NCI-H2227 treated with DMSO at 0.1 percent for 48 hours (cell line): ENCODE measurements around the gene REL.
A peak's percentile ranks its signal among the peaks of the same experiment; 100 is the strongest.
"Not testable (repeated sequence)": the region's sequence is repeated elsewhere in the genome, so short reads cannot be mapped to it uniquely, and the experiment has no call there.

Experiments
- DNase-seq: peaks from one replicate; lab custom pipeline; 2025; lab: John Stamatoyannopoulos, UW

REL gene

DNA sequence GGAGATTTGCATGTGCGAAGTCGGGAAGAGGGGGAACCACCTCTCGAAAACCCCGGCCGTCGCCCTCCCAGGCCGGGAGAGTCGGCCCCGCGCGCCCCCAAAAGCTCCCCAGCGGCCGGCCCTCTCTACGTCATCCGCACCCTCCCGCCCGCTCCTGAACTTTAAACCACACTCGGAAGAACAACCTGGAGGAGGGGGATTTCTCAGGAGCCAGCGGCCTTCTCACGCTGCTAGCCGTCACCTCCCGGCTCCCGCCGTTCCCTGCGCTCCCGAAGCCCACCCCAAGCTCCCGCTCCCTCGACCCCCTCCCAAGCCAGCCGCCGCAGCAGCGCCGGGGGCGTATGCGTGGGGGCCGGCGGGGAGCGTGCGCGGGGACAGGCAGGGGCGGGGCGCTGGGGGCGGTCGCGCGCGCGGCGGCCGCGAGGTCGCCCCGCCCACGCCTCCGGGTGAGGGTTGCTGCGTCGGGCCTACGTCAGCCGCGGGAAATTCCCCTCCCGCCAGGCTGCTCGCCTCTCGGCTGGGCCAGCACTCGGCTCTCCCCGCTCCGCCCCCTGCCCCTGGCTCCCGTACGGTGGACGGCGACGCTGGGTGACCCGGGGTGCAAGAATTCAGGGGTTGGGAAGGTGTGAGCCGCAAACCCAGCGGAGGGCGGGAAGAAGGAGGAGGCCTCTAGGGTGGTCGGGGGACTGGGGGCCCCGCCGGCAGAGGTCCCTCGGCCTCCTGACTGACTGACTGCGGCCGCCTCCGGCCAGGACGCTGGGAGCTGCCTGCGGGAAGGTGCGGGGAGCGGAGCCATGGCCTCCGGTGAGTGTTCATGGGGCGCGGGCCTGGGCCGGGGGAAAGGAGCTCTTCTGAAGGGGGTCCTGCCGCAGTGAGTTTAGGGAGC, at the start of gene REL:
REL (plus strand) TSS at position 528 of the 886 bp plus-strand sequence; CDS start at position 795, 267 bp downstream.
- DNase-seq = peak; percentile 60

DNA sequence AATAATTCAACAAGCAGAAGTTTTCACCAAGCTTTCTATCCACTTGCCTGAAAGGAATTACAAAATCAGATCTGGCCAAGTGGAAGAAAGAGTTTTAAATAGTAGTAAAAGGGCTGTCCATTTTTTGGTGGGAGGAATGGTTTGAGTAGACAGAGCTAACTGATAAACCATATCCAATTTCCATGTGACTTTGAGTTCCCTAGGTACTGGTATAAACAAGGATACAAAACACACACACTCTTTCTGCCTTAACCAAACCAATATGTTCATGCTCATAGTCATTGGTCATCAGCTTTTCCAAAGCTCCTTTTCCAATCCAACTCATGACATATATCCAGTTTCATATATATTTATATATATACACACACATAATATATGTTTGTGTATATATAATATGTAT, 49.5 kb upstream of the REL start:
- no peak for DNase-seq

DNA sequence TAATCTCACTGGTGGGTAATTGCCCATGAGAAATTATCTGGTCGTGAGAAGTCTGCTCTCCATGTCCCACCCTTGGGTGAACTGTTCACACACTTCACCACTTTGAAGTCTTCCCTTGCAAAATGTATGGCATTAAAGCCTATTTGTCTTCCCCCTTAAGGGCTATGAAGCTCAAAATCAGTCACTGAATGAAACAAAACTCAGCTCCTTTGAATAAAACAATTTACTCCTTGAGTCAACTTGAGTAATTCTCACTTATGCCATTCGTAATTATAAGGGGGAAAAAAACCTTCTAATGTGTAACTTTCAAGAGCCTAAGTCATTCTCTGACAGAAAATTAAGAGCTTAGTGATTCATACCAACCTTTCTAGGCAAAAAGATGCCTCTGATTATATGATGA, 48.8 kb upstream of the REL start:
- no peak for DNase-seq

DNA sequence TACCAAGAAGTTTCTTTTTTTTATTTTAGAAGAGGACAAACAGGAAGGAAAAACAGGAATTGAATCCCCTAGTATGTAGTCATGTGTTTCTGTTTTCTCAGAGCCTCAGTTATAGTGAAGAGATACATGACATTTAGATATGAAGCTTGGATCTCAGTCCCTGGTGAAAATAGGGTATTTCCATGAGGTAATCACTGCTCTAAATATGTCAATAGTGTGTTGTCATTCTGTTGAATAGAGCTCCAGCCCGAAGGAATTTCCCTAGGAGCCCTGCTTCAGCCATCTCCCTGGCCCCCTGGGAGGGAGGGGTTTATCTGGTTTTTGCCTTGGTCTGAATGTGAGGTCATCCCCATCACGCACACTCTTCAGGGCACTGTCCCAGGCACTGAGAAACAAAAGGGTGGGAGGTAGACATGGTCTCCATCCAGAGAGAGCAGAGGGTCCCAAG, 47.1 kb upstream of the REL start:
- DNase-seq = no peak

DNA sequence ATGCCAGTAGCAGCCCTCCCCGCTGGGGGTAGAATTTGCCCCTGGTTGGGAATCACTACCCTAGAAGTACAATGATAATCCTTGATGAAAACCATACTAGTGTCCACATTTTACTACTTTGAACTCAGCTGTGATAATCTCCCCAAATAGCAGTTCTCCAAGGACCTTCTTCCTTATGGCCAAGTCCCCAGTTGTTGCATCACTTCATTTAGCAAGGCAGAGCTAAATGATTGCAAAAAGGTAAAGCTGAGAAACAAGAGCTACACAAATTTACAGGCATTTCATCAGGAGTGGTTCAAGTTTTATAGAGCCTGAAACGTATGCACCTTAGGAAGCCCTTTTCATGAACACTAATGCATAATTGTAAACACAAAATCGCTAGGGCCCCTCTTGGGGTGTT, 44.9 kb upstream of the REL start:
- no peak for DNase-seq

DNA sequence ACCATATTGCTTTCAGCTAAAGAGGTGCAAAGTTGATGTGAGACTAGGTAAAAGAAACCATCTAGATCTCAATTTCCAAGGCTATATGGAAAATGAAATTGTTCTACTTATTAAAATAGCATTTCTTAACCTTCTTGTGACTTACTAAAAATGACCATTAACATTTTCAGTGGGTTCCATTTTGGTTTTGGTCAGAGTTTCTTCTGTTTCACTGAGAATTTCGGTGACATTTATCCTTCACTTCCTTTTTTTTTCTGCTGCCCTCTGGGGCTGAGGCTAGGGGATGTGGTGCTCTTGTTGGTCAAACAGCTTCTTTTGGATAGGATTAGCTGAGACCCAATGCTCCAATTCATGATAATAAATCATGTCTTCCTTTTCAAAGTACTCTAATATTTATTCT, 44.3 kb upstream of the REL start:
- no peak for DNase-seq

DNA sequence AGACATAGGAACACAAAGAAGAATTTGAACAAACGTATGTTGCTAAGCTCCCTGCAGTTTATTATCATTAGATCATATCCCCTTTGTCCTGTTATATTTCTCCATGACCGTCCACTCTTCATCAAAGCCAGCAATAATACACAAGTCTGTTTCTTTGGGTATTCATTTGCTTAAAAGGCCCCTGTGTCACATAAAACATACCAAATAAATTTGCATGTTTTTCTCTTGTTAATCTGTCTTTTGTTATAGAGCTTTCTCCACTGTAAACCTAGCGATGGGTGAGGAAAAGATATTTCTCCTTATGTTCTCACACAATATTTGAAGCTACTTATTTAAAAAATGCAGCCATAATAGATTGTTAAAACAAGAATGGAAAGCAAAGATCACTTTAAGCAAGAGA, 42.9 kb upstream of the REL start:
- no peak for DNase-seq

DNA sequence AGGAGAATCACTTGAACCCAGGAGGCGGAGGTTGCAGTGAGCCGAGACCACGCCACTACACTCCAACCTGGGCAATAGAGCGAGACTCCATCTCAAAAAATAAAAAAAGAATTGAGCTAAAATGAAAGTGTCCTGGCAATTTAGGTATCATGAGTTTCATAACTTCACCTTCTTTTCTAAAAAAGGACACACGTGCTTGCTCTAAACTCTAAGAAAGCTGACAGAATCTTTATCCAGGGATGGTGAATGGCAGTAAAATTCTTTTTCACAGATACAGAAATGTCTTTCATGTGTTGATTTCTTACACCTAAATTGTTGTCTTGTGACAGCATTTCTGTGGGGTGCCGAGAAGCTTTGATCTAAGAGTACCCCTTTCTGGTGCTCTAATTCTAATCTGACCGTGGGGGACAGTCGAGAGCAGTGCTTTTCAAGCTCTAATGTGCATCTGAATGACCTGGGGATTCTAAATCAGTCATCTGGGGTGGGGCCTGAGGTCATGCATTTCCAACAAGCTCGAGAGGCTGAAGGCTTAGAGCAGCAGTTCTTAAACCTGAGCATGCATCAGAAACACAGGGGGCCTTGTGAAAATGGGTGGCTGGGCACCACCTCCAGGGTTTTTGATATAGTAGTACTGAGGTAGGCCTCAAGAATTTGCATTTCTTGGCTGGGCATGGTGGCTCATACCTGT, 42.1 kb upstream of the REL start:
- no peak for DNase-seq

DNA sequence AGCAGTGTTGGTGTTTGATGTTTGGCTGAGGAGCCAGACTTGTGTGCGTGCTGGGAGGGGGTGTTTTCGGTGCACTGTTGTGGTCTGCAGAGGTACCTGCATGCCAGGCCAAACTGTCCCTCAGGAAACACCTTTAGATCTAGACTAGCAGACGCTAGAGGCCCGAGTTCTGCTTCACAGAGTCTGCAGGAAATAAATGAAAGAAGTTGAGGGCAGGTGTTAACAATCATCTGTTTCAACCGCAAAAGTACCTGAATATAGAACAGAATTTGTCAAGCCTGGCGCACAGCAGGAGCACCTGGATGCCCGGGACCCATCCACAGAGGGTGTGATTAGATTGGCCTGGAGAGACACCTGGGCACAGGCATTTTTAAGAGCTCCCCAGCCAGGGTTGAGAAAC, 40.5 kb upstream of the REL start:
- DNase-seq = no peak

DNA sequence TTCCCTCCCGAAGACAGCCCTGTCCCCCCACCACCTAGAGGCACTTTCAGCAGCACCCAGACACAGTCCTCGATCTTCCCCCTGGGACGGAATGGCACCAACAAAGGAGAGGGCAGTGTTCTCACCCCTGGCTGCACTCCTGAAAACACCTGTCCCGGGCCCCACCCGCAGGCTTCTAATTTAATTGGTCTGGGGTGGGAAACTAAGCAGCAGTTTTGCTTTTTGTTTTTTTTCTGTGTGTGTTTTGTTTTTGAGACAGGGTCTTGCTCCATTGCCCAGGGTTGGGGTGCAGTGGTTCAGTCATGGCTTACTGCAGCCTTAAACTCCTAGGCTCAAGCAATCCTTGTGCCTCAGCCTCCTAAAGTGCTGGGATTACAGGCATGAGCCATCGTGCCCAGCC, 38.4 kb upstream of the REL start:
- no peak for DNase-seq

DNA sequence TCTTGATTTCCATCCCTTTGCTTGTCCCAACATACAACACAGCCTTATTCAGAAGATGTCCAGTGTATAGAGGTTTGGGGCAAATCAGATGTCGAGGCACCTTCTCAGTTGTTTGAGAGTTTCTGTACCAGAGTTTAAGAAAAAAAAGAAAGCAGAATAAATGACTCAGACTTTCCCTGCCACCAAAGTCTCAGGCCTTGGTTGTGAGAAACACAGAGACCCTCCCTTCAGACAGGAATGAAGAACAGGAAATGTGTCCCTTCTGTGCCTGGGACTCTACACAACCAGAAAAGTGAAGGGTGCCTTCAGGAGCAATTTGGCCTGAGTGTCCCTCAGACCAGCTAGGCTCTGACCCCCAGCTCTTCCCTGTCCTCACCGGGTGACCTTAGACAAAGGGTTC, 37.3 kb upstream of the REL start:
- no peak for DNase-seq

DNA sequence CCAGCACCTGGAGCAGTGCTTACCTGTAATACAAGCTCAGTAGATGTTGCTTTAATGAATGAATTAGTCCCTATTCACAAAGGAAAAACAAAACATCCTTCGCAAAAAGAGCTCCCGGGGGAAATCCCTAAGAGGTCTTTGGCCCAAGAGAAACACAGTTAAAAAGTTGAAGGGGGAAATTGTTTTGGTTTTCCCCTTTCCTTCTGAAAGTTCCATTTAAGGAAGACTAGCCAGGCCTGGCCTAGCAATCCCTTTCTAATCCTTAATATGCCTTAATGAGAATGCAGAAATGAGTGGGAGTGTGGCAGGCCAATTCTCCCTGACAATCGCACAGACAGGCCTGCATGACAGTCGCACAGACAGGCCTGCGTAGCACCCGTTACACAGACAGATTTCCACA, 33.5 kb upstream of the REL start:
- no peak for DNase-seq

DNA sequence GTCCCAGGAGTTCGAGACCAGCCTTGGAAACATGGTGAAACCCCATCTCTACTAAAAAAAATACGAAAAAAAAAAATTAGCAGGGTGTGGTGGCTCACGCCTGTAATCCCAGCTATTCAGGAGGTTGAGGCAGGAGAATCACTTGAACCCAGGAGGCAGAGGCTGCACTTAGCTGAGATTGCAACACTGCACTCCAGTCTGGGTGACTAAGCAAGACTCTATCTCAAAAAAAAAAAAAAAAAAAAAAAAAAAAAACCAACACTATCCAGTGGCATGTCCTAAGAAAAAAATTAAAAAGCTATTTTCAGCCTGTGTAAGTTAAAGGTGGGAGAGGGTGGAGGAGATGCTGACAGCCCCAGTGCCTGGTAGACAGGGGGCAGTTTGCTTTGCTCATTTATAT, 32.2 kb upstream of the REL start:
- no peak for DNase-seq

DNA sequence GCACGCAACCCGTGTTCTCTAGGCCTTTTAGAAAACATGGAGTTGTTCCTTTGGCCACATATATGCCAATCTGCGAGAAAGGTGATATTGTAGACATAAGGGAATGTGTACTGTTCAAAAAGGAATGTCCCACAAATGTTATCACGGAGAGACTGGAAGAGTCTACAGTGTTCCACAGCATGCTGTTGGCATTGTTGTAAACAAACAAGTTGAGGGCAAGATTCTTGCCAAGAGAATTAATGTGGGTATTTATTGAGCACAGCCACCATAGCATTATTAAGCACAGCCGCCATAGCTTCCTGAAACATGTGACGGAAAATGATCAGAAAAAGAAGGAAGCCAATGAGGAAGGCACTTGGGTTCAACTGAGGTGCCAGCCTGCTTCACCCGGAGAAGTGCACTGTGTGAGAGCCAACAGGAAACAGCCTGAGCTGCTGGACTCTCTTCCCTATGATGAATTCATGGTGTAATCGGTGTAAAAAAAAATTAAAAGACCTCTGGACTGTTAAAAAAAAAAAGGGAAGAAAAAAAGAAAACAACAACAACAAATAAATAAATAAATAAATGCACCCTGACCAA, 29.0 kb upstream of the REL start:
- no peak for DNase-seq

DNA sequence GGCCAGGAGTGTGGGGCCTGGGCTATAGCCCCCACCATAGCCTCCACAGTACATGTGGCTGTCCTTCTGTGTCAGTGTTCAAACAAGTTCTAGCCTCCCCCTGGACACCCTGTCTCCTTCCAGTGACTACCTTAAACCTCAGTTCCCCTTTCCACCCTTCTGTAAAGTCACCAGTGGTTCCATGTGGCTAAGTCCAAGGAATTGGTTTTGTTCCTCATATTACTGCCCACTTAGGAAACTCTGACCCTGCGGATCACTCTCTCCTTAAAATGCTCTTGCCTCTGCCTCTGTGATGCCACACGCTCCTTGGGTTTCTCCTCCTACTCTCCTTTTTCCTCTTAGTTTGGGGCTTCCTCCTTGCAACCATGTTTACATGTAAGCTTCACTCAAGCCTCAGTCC, 27.8 kb upstream of the REL start:
- no peak for DNase-seq

DNA sequence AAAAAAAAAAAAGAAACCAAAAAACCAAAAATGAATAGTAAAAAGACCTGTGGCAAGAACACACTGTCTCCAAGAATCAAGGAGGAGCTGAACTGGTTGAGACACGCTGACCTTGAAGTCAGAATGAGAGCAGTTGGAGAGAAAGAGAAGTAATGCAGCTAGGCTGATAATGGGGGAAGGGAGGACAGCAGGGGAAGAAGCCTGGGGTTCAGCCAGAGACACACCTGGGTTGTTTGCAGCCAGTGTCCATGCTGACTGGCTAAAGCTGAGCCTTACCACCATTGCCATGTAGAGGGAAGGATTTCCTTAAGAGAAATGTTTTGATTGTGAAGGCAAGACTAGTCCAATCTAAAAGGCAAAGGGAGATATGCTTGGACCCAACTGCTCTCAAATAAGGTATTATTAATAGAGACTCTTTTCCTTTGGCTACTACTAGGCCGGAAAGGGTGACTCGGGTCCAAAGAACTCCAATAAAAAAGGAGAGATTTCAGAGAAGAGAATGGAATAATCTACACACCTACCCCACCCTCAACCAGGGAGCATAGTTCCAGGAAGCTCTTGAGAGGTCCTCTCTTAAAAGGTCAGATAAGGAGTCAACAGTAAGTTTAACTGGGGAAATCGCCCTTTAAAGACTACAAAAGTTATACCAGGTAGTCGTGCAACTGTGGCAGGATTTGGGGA, 25.2 kb upstream of the REL start:
- no peak for DNase-seq

DNA sequence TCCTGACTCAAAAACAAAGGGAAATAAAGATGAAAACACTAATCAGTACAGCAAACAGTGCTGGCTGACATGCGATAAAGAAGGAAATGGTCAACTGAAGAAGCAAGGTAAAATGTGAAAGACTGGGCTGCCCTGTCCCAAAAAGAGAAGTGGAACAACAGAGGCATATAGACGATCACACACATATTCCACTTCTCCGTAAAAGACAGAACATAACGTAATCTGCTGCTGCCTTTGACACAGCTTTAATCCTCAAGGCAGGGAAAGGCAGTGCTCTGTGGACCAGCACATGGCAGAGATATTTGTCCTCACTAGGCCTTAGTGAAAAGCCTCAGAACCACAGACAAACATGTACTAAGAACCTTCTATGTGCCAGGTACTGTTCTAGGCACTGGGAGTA, 24.3 kb upstream of the REL start:
- DNase-seq = no peak

DNA sequence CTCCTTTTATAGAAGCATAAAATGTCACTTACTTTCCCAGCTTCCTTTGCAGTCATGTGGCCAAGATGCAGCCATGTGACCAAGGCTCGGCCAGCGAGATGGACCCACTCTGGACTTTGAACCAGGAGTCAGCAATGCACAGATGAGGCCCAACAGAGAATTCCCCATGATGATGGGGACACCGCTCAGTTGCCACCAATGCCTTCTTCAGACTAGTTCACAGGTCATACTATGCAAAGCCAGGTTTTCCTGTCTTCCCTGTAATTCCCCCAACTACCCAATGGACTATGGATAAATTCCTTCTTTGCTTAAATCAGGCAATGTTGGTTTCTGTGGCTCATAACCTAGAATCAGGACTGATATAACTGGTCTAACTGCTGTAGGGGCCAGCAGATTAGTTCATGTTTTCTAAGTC, 22.5 kb upstream of the REL start:
- DNase-seq = no peak

DNA sequence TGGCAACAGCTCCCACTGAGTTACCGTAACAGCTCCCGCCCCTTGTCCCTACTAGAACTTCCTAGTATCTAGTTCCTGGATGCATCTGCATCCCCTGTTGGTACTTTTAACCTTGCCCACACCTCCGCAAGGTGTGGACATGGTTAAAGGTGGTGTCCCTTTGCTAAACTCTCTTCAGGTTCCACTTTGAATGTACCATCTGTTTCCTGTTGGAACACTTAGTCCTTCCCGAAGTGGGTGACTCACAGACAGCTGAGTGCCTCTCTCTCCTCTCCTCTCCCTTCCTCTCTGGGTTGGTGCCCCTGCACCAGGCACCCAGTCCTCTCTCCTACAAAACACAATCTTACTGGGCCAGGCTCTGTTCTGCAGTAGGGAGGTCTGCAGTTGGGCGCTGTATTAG, 19.6 kb upstream of the REL start:
- no peak for DNase-seq

DNA sequence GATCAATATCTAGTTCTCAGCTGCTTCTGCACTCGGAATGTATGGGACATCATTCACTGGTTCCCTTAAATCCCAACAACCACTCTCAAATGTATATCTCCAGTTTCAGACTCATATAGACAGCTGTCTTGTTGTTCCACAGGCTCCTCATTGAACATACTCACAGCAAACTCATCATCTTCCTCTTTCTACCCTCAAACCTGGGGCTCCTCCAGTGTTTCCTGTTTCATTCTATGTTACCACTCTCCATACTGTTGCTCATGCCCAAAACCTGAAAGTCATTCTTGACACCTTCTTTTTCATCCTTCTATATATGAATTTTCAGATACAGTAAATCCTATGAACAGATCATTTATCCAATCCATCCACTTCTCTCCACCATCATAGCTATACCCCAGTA, 18.7 kb upstream of the REL start:
- DNase-seq = no peak

DNA sequence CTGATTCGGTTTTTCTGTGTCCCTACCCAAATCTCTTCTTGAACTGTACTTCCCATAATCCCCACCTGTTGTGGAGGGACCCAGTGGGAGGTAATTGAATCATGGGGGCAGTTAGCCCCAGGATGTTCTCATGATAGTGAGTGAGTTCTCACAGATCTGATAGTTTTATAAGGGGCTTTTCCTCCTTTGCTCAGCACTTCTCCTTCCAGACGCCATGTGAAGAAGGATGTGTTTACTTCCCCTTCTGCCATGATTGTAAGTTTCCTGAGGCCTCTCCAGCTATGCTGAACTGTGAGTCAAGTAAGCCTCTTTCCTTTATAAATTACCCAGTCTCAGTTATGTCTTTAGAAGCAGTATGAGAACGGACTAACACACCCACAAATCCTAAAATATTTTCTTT, 16.0 kb upstream of the REL start:
- DNase-seq = not testable (repeated sequence)

DNA sequence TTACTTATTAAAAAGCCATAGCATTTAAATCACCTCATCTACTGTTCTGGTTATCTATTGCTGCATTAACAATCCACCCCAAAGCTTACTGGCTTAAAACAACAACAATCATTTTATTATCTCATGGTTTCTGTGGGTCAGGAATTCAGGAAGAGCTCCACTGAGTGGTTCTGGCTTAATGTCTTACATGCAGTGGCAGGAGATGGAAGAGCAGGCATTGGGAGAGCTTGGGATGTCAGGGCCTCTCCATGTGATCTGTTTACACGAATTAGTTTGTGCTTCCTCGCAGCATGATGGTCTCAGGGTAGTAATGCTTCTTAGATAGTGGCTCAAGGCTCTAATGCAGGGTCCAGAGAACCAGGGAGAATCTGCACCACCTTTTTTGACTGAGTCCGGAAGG, 14.4 kb upstream of the REL start:
- no peak for DNase-seq

DNA sequence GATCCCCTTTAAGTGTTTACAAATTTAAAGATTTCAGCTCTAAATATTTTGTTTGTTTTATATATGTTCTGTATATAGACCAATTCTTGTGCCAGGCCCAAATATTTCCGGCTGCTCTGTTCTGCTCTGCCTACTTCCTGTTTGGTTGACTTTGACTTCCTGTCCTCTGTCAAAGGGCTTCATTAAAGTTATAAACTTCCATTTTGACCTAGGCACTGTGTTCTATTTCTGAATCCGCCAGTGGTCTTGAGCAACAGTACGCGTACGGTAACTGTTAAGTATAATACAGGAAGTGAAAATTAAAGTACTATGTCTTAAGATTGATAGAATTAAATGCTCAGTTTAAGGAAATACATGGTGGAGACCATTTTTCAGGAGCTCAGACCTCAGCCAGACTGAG, 13.5 kb upstream of the REL start:
- no peak for DNase-seq
